ENCODE results near the gene TSPAN5. TPM values are rescaled to one million over a fixed set of nuclear protein-coding genes. Genes with fewer than 3 reads are reported as not detected.

Gene TSPAN5
- total and polyA plus RNA-seq, 9 of the 15 experiments (the other 6 are each of a cell fraction or from before 2014, with no cell fraction given), result 0.58 to 6.6 (median 0.73) TPM

GRCh38 chr4:98542011-98542410, 116.4 kb downstream of the TSPAN5 start:
- H3K79me2 ChIP-seq (ENCODE audit: control insufficient read depth, insufficient read depth, low read length), result no peaks in the 10 kb centered on the region
- H3K9me1 ChIP-seq (ENCODE audit: control insufficient read depth, insufficient read depth, low read length), result no peaks in the 10 kb centered on the region
- no peak overlapping the region for H3K4me3 ChIP-seq
- no peak for ATAC-seq
- no peak for FAIRE-seq
- no peaks in the 10 kb centered on the region for H3K4me1 ChIP-seq (replicated peaks in 1 of 2; ENCODE audit: control insufficient read depth in 2 of 2, insufficient read depth in 2 of 2, low read length in 2 of 2)
- in situ Hi-C loops (cut with MboI) (no loop called here), intact Hi-C loops (cut with micrococcal nuclease) (no loop called here)
- no peak overlapping the region for H3K4me2 ChIP-seq (ENCODE audit: insufficient read depth, low read length)
- TF ChIP-seq TAF7 (tag; IDR thresholded peaks at IDR 0.05), result no peak
- no peak for TF ChIP-seq ZFX (CRISPR knock-in tag; IDR thresholded peaks at IDR 0.05)
- no peak for TF ChIP-seq ZNF197 (CRISPR knock-in tag; IDR thresholded peaks at IDR 0.05; ENCODE audit: low read depth)
- TF ChIP-seq JUNB (CRISPR knock-in tag; conservative IDR thresholded peaks at IDR 0.05), result no peak
- no peak for TF ChIP-seq ZNF24 (IDR thresholded peaks at IDR 0.05)
- TF ChIP-seq GTF2F1 (IDR thresholded peaks at IDR 0.05; ENCODE audit: low read depth, low read length), result no peak
- TF ChIP-seq HMGN3 (IDR thresholded peaks at IDR 0.05; ENCODE audit: borderline replicate concordance, extremely low read depth, insufficient read length, low read depth, low read length), result no peak
- H3K36me3 ChIP-seq (ENCODE audit: control insufficient read depth, insufficient read depth, low read length), result no peaks in the 10 kb centered on the region
- ChIA-PET POLR2A (no interaction called here), CTCF (ENCODE audit: low intra/inter-chr PET ratio) (no interaction called here)
- H3K27ac ChIP-seq (ENCODE audit: extremely low read depth, low read depth, low read length), result no peak overlapping the region
- H2AFZ ChIP-seq (ENCODE audit: low read depth, low read length), result no peak overlapping the region
- H4K20me1 ChIP-seq (replicated peaks; ENCODE audit: control insufficient read depth, insufficient read depth, low read length), result 0 out of 2 replicates have a peak, but pooled peaks cover 4% of the 10 kb centered on the region
- no peaks in the 10 kb centered on the region for H3K9me3 ChIP-seq (replicated peaks; ENCODE audit: control insufficient read depth, insufficient read depth, low read depth, low read length)
- no peak overlapping the region for H3K9ac ChIP-seq (ENCODE audit: insufficient read depth in 1 of 2, low read depth in 2 of 2, low read length in 2 of 2)
- BruUV-seq (replicated peaks), result no TSS peak
- DNase-seq (ENCODE audit: extremely low read depth in 1 of 4, low spot score in 3 of 4), result no peak
- WGBS (ENCODE audit: insufficient coverage, low coverage, missing lambda C conversion rate), result 10% methylated on average over 2 of the region's 2 CpGs
- H3K27me3 ChIP-seq (ENCODE audit: control insufficient read depth in 2 of 2, insufficient read depth in 2 of 2, low read length in 2 of 2), result peaks cover 13 to 35% of the 10 kb centered on the region in 2 experiments; a peak in 4 of 5 replicates

GRCh38 chr4:98540803-98541202, 117.6 kb downstream of the TSPAN5 start:
- no peak overlapping the region for H2AFZ ChIP-seq (ENCODE audit: low read depth, low read length)
- no peaks in the 10 kb centered on the region for H3K9me1 ChIP-seq (ENCODE audit: control insufficient read depth, insufficient read depth, low read length)
- no peak for ATAC-seq
- no peak overlapping the region for H3K4me2 ChIP-seq (ENCODE audit: insufficient read depth, low read length)
- H3K4me1 ChIP-seq (replicated peaks in 1 of 2; ENCODE audit: control insufficient read depth in 2 of 2, insufficient read depth in 2 of 2, low read length in 2 of 2), result no peaks in the 10 kb centered on the region
- WGBS (ENCODE audit: insufficient coverage, low coverage, missing lambda C conversion rate), result 3% methylated on average over 4 of the region's 4 CpGs
- no peak overlapping the region for H3K4me3 ChIP-seq
- no peak for FAIRE-seq
- H3K36me3 ChIP-seq (ENCODE audit: control insufficient read depth, insufficient read depth, low read length), result no peaks in the 10 kb centered on the region
- H3K79me2 ChIP-seq (ENCODE audit: control insufficient read depth, insufficient read depth, low read length), result no peaks in the 10 kb centered on the region
- H3K27ac ChIP-seq (ENCODE audit: extremely low read depth, low read depth, low read length), result no peak overlapping the region
- no peak for DNase-seq (ENCODE audit: extremely low read depth in 1 of 4, low spot score in 3 of 4)
- no peak overlapping the region for H3K9ac ChIP-seq (ENCODE audit: insufficient read depth in 1 of 2, low read depth in 2 of 2, low read length in 2 of 2)
- intact Hi-C loops (cut with micrococcal nuclease) (no loop called here), in situ Hi-C loops (cut with MboI) (no loop called here)
- 0 out of 2 replicates have a peak, but pooled peaks cover 4% of the 10 kb centered on the region for H4K20me1 ChIP-seq (replicated peaks; ENCODE audit: control insufficient read depth, insufficient read depth, low read length)
- H3K9me3 ChIP-seq (replicated peaks; ENCODE audit: control insufficient read depth, insufficient read depth, low read depth, low read length), result no peaks in the 10 kb centered on the region
- BruUV-seq (replicated peaks), result no TSS peak
- H3K27me3 ChIP-seq (ENCODE audit: control insufficient read depth in 2 of 2, insufficient read depth in 2 of 2, low read length in 2 of 2), result peaks cover 17 to 42% of the 10 kb centered on the region in 2 experiments; a peak in 4 of 5 replicates
- CTCF ChIA-PET (ENCODE audit: low intra/inter-chr PET ratio), result no interaction called here
- no peak for TF ChIP-seq PRPF4 (IDR thresholded peaks at IDR 0.05; ENCODE audit: insufficient read depth, low read depth, low read length, poor library complexity, severe bottlenecking)
- TF ChIP-seq KDM2B (CRISPR knock-in tag; IDR thresholded peaks at IDR 0.05), result no peak
- TF ChIP-seq RBM17 (IDR thresholded peaks at IDR 0.05; ENCODE audit: borderline replicate concordance, low read depth, low read length), result no peak
- TF ChIP-seq MAX (CRISPR knock-in tag; IDR thresholded peaks at IDR 0.05), result no peak
- POLR2A ChIA-PET, result interaction anchor here (0.5 to 0.6 kb wide), 2 partner anchors 492 to 1627 kb away, joined by 3 read pairs; no protein-coding TSS in a partner anchor

All from K562 (cell line).